Activated gamma-delta T cell treated with anti-CD3 and anti-CD28 coated beads, Interleukin-2, amount 50 U/mL, for 16 hours (primary cell): ENCODE results near the gene ROBO3.

ENCODE experiments used
- DNase-seq: peaks from one replicate; pipeline ENCODE4 v3.0.0-alpha.2; 2020; ENCODE audit warnings: low read depth

Gene ROBO3, protein sequence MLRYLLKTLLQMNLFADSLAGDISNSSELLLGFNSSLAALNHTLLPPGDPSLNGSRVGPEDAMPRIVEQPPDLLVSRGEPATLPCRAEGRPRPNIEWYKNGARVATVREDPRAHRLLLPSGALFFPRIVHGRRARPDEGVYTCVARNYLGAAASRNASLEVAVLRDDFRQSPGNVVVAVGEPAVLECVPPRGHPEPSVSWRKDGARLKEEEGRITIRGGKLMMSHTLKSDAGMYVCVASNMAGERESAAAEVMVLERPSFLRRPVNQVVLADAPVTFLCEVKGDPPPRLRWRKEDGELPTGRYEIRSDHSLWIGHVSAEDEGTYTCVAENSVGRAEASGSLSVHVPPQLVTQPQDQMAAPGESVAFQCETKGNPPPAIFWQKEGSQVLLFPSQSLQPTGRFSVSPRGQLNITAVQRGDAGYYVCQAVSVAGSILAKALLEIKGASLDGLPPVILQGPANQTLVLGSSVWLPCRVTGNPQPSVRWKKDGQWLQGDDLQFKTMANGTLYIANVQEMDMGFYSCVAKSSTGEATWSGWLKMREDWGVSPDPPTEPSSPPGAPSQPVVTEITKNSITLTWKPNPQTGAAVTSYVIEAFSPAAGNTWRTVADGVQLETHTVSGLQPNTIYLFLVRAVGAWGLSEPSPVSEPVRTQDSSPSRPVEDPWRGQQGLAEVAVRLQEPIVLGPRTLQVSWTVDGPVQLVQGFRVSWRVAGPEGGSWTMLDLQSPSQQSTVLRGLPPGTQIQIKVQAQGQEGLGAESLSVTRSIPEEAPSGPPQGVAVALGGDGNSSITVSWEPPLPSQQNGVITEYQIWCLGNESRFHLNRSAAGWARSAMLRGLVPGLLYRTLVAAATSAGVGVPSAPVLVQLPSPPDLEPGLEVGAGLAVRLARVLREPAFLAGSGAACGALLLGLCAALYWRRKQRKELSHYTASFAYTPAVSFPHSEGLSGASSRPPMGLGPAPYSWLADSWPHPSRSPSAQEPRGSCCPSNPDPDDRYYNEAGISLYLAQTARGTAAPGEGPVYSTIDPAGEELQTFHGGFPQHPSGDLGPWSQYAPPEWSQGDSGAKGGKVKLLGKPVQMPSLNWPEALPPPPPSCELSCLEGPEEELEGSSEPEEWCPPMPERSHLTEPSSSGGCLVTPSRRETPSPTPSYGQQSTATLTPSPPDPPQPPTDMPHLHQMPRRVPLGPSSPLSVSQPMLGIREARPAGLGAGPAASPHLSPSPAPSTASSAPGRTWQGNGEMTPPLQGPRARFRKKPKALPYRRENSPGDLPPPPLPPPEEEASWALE (N-terminal part only)

GRCh38 chr11:124865181-124865901 is at the start of gene ROBO3:
Gene ROBO3, plus strand, starts transcription at chr11:124865432. Its CDS starts 146 bp downstream, at chr11:124865578.
- no peak for DNase-seq

- DNase-seq, result no peak
Measured at GRCh38 chr11:124817036-124817435, 48.2 kb upstream of the ROBO3 start.

GRCh38 chr11:124821995-124822730 is 43.1 kb upstream of the ROBO3 start:
- DNase-seq, result no peak

DNA sequence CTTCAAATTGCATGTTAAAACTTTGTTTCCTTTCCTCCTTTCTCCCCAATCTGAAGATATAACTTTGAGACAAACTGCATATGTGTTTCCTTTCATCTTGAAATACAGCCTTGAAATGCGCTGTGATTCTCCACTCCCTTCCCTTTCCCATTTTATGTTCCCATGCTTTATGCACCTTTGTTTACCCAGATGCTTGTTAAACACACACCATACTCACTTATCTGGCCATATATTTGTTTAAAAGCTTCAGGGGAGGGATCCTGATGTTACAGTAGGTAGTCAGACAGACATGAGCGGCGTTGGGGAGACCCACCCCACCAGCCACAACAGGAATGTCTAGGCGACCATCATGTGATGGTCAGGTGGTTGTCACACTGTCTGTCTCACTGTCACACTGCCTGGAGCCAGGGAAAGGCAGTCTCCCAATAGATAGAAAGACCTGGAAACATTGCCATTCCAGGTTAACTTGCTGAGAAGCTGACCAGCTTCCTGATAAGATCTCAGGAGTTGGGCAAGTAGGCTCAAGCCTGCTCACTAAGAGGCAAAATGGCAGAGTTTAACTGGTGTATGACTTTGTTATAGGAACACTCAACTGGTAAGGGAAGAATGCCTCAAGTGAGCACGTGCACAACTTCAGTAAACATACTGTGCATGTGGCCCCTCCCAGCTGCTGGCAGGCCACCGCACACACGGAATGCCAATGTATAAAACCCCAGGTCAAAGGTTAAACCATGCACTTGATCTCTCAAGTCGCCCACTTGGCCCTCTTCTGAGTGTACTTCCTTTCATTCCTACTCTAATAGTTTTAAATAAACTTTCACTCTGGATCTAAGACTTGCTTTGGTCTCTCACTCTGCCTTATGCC is 41.5 kb upstream of the ROBO3 start:
- DNase-seq, result no peak

GRCh38 chr11:124825876-124826275 is 39.4 kb upstream of the ROBO3 start:
- no peak for DNase-seq

GRCh38 chr11:124829986-124830385 is 35.2 kb upstream of the ROBO3 start:
- DNase-seq, result no peak

DNA sequence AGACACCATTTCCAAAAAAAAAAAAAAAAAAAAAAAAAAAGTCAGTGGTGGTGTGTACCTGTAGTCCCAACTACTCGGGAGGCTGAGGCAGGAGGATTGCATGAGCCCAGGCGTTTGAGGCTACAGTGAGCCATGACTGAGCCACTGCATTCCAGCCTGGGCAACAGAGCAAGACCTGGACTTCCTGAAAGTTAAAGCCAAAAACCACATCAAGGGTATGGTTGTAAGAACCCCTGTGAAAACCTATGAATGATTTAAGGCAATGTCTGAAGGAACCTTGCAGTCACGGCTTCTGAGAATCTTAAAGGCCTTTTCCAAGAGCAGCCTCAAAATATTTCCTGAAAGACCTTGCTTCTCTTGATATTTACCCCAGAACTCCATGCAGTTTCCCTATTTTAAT is 34.5 kb upstream of the ROBO3 start:
- DNase-seq, result no peak

DNA sequence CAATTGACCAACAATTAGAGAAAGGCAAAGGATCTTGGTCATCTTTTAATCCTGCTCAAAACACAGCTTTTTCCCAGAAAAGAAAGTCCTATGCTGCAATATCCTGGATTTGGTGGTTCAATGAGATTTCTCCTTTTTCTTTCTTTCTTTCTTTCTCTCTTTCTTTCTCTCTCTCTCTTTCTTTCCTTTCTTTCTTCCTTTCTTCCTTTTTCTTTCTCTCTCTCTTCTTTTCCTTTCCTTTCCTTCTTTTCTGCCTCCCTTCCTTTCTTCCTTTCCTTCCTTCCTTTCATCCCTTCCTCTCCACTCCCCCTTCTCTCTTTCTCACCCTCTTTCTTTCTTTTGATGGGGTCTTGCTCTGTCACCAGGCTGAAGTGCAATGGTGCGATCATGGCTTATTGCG is 33.3 kb upstream of the ROBO3 start:
- DNase-seq, result no peak

- no peak for DNase-seq
Measured at GRCh38 chr11:124832571-124832970, 32.7 kb upstream of the ROBO3 start.

DNA sequence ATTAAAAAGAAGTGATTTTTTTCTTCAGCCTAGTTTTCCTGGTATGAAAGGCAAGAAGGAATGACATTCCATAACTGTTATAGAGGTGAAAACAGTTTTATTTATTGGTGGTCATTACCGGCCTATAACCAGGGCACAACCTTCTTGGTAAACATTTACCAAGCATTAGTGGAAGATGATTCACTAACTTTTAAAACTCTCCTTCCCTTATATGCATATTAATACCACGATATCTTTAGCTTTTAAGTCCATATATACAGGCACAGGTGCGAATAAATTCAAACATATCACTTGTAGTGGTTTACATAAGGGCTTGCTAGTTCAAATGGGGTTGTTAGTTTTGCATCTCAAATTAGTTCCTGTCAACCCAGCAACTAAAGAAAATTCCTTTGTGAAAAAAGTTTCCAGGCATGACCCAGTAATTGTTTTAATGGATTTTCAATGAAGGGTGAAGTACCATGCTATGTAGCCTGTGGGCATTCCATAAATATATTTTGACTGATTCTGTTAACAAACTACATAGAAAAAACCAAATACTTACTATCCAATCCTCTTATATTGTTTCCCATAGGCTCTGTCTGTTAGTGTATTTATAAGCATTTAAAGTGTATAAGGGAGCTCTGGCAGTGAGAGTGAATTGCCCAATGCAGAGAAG is 30.6 kb upstream of the ROBO3 start:
- no peak for DNase-seq

GRCh38 chr11:124835918-124836317 is 29.3 kb upstream of the ROBO3 start:
- no peak for DNase-seq

GRCh38 chr11:124837491-124837856 is 27.8 kb upstream of the ROBO3 start:
- DNase-seq, result no peak

- no peak for DNase-seq
Measured at GRCh38 chr11:124838805-124839127, 26.5 kb upstream of the ROBO3 start.

GRCh38 chr11:124839128-124839971 is 25.9 kb upstream of the ROBO3 start:
- DNase-seq, result no peak

GRCh38 chr11:124839972-124840621 is 25.1 kb upstream of the ROBO3 start:
- DNase-seq, result no peak

GRCh38 chr11:124840666-124841065 is 24.6 kb upstream of the ROBO3 start:
- no peak for DNase-seq

DNA sequence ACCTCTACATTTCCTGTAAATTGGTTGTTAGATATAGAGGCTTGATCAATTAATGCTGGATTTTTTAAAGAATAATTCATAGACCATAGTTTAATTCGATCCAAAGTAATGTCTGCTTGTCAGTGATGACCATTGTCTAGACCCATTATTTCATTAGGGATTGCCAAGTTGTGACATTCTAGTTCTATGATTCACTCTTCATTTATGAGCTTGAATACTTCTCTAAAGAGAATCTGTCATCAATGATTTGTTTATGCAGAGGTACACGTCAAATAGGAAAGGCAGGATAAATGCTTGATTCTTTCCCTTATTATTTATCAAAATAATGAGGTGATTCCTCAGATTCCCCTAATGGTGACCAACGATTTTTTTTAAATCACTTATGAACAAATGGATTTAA is 24.0 kb upstream of the ROBO3 start:
- DNase-seq, result no peak

GRCh38 chr11:124841840-124842239 is 23.4 kb upstream of the ROBO3 start:
- DNase-seq, result no peak
